Astrocyte of the spinal cord (primary cell): ENCODE data around the gene SLC7A7.
"Not testable (repeated sequence)": the region's sequence is repeated elsewhere in the genome, so short reads cannot be mapped to it uniquely, and the experiment has no call there.

Experiments used
- DNase-seq: peaks from one replicate; pipeline ENCODE4 v3.0.0; 2011; ENCODE audit warnings: low read depth, low spot score
- H3K4me3 ChIP-seq: 2 replicates; pipeline ENCODE4 v1.5.1; 2011; ENCODE audit warnings: low read depth, mild to moderate bottlenecking, low read length, moderate library complexity
- CTCF ChIP-seq: IDR thresholded peaks from 2 replicates; pipeline ENCODE4 v1.5.1; 2012; ENCODE audit warnings: low read depth, mild to moderate bottlenecking, low read length, inconsistent platforms
- in situ Hi-C: cut with HindIII; loops from 2 replicates; pipeline ENCODE4 v1.10.0; 2017; ENCODE audit warnings: low sequenced_read_pairs

Gene SLC7A7

GRCh38 chr14:22814941-22815713, at the start of gene SLC7A7:
SLC7A7 (minus strand) TSS chr14:22815435; CDS start chr14:22813398, 2,037 bp downstream.
- no peak within 1 kb of the TSS for H3K4me3 ChIP-seq
- no peak for TF ChIP-seq CTCF
- in situ Hi-C loops = no loop called here
- no peak for DNase-seq

GRCh38 chr14:22864979-22865378, 49.7 kb upstream of the SLC7A7 start:
- no peak overlapping the region for H3K4me3 ChIP-seq
- TF ChIP-seq CTCF = no peak
- no peak for DNase-seq
- in situ Hi-C loops = no loop called here

- no peak overlapping the region for H3K4me3 ChIP-seq
- TF ChIP-seq CTCF = no peak
- DNase-seq = no peak
- in situ Hi-C loops = no loop called here
These were observed 46.4 kb upstream of the SLC7A7 start for GRCh38 chr14:22861651-22862050.

- DNase-seq, in situ Hi-C loops, H3K4me3 ChIP-seq: not testable (repeated sequence)
These were observed 45.1 kb upstream of the SLC7A7 start for GRCh38 chr14:22860377-22860776.

GRCh38 chr14:22856428-22856827, 41.2 kb upstream of the SLC7A7 start:
- DNase-seq = no peak
- H3K4me3 ChIP-seq = no peak overlapping the region
- in situ Hi-C loops = no loop called here
- no peak for TF ChIP-seq CTCF

GRCh38 chr14:22854963-22855724, 39.9 kb upstream of the SLC7A7 start:
- H3K4me3 ChIP-seq = no peak overlapping the region
- DNase-seq = no peak
- in situ Hi-C loops = no loop called here
- TF ChIP-seq CTCF = no peak

GRCh38 chr14:22854296-22854695, 39.1 kb upstream of the SLC7A7 start:
- in situ Hi-C loops, DNase-seq, H3K4me3 ChIP-seq: not testable (repeated sequence)
